IMR-90 (cell line): Measurements from ENCODE around the gene TRAP1. TPM values are rescaled to one million over a fixed set of nuclear protein-coding genes. Genes with fewer than 3 reads are reported as not detected.

ENCODE experiments used
- ATAC-seq: fragments of 200-7000 bp; cut with Tn5 transposase; 2 replicates; pipeline ENCODE4 v1.9.1; 2020; ENCODE audit warnings: low read depth, mild to moderate bottlenecking, moderate library complexity
- BruUV-seq: library from RNA; stranded (reverse); fragments of 400-500 nt; replicated peaks from 2 replicates; lab custom pipeline; 2021; lab: Mats Ljungman, UMichigan
- CTCF ChIA-PET: fragments of 300-600 bp; formaldehyde crosslinking; extraction: SDS; loops from one replicate; lab custom pipeline; 2021; ENCODE audit warnings: antibody characterized with exemption; lab: Yijun Ruan, JAX
- POLR2A ChIA-PET: fragments of 300-600 bp; sonication (Branson Sonifier 250); formaldehyde crosslinking; loops from one replicate; lab custom pipeline; 2022; ENCODE audit warnings: antibody characterized with exemption; ENCODE audit not compliant: unreplicated experiment; lab: Charles Lee
- DNase-seq: peaks from one replicate; pipeline ENCODE4 v3.0.0; 2013
- H2AFZ ChIP-seq: replicated peaks from 2 replicates; pipeline ENCODE3; 2013; ENCODE audit warnings: low read length, mild to moderate bottlenecking; ENCODE audit not compliant: poor library complexity
- H2AK5ac ChIP-seq: 2 replicates; pipeline ENCODE4 v1.6.1; 2013; ENCODE audit warnings: low read depth, low read length, inconsistent platforms
- H2AK9ac ChIP-seq: replicated peaks from 2 replicates; pipeline ENCODE3; 2013; ENCODE audit warnings: mild to moderate bottlenecking, low read depth, low read length, moderate library complexity; ENCODE audit not compliant: poor library complexity
- H2BK120ac ChIP-seq: 2 replicates; pipeline ENCODE4 v1.6.1; 2013; ENCODE audit warnings: low read depth, low read length, inconsistent platforms
- H2BK15ac ChIP-seq: 3 replicates; pipeline ENCODE4 v1.6.1; 2013; ENCODE audit warnings: low read depth, low read length, inconsistent platforms
- H2BK20ac ChIP-seq: 2 replicates; pipeline ENCODE4 v1.6.1; 2013; ENCODE audit warnings: low read depth, mild to moderate bottlenecking, inconsistent platforms, low read length, moderate library complexity
- H2BK5ac ChIP-seq: 2 replicates; pipeline ENCODE4 v1.6.1; 2013; ENCODE audit warnings: mild to moderate bottlenecking, low read depth, low read length, inconsistent platforms; ENCODE audit not compliant: poor library complexity, severe bottlenecking
- H3K14ac ChIP-seq: replicated peaks from 2 replicates; pipeline ENCODE4 v1.6.1; 2013; ENCODE audit warnings: low read depth, low read length, inconsistent platforms
- H3K18ac ChIP-seq: 2 replicates; pipeline ENCODE4 v1.6.1; 2013; ENCODE audit warnings: low read depth, low read length, control low read depth
- H3K23ac ChIP-seq: 2 replicates; pipeline ENCODE4 v1.6.1; 2013; ENCODE audit warnings: low read depth, low read length, inconsistent platforms
- H3K27ac ChIP-seq: 2 replicates; pipeline ENCODE4 v1.5.1; 2013; ENCODE audit warnings: mild to moderate bottlenecking, control low read depth, low read length; ENCODE audit not compliant: insufficient read depth
- H3K27me3 ChIP-seq: 2 replicates; pipeline ENCODE4 v1.6.1; 2013; ENCODE audit warnings: low read length; ENCODE audit not compliant: control insufficient read depth, insufficient read depth
- H3K36me3 ChIP-seq: 2 replicates; pipeline ENCODE4 v1.6.1; 2013; ENCODE audit warnings: low read length, mixed read lengths; ENCODE audit not compliant: control insufficient read depth, insufficient read depth
- H3K4ac ChIP-seq: 2 replicates; pipeline ENCODE4 v1.6.1; 2013; ENCODE audit warnings: low read depth, low read length, inconsistent platforms
- H3K4me1 ChIP-seq: 2 replicates; pipeline ENCODE4 v1.6.1; 2013; ENCODE audit warnings: low read length, mixed read lengths; ENCODE audit not compliant: control insufficient read depth, insufficient read depth
- H3K4me2 ChIP-seq: 2 replicates; pipeline ENCODE4 v1.6.1; 2013; ENCODE audit warnings: low read depth, mild to moderate bottlenecking, control low read depth, low read length, moderate library complexity
- H3K4me3 ChIP-seq: 2 replicates; pipeline ENCODE4 v1.5.1; 2013; ENCODE audit warnings: low read depth, mild to moderate bottlenecking, control low read depth, low read length, moderate library complexity; ENCODE audit not compliant: insufficient read depth
- H3K56ac ChIP-seq: 2 replicates; pipeline ENCODE4 v1.6.1; 2013; ENCODE audit warnings: low read length, inconsistent platforms; ENCODE audit not compliant: insufficient read depth; ENCODE audit errors: extremely low read depth
- H3K79me1 ChIP-seq, 2 experiments: 2 replicates each; pipeline ENCODE4 v1.6.1; 2013; ENCODE audit warnings: low read length in 2 of 2, inconsistent platforms in 1 of 2, low read depth in 1 of 2
- H3K9ac ChIP-seq: 2 replicates; pipeline ENCODE4 v1.6.1; 2013; ENCODE audit warnings: low read depth, low read length, control low read depth
- H3K9me1 ChIP-seq: 2 replicates; pipeline ENCODE4 v1.6.1; 2013; ENCODE audit warnings: low read length, inconsistent platforms; ENCODE audit not compliant: insufficient read depth
- H3K9me3 ChIP-seq: 2 replicates; pipeline ENCODE4 v1.6.1; 2013; ENCODE audit warnings: low read length; ENCODE audit not compliant: control insufficient read depth, insufficient read depth
- H4K20me1 ChIP-seq: 2 replicates; pipeline ENCODE4 v1.6.1; 2013; ENCODE audit warnings: low read length, inconsistent platforms; ENCODE audit not compliant: insufficient read depth
- H4K5ac ChIP-seq: 2 replicates; pipeline ENCODE4 v1.6.1; 2013; ENCODE audit warnings: mild to moderate bottlenecking, low read depth, low read length, control low read depth
- H4K8ac ChIP-seq, 2 experiments: 2 replicates each; pipeline ENCODE4 v1.6.1; 2013; ENCODE audit warnings: low read depth in 2 of 2, low read length in 2 of 2, control low read depth in 1 of 2, inconsistent platforms in 1 of 2
- H4K91ac ChIP-seq: 2 replicates; pipeline ENCODE4 v1.6.1; 2013; ENCODE audit warnings: low read depth, low read length, inconsistent platforms; ENCODE audit not compliant: insufficient read depth
- FOS ChIP-seq: fragments of 150-350 bp; IDR thresholded peaks from 2 replicates; pipeline ENCODE4 v1.6.1; 2016; ENCODE audit warnings: low read depth, low read length
- MAZ ChIP-seq: IDR thresholded peaks from 2 replicates; pipeline ENCODE4 v1.6.1; 2012; ENCODE audit warnings: low read depth, mild to moderate bottlenecking, low read length, improper control_type of control experiment, moderate library complexity, borderline replicate concordance
- RCOR1 ChIP-seq: IDR thresholded peaks from 2 replicates; pipeline ENCODE4 v1.6.1; 2012; ENCODE audit warnings: mild to moderate bottlenecking, low read length, improper control_type of control experiment; ENCODE audit not compliant: insufficient replicate concordance
- WGBS, 2 experiments: methylation state at CpG; one replicate each; pipeline versions ENCODE4 v1.1.5 to v1.1.7; 2013; ENCODE audit warnings: missing lambda C conversion rate in 2 of 2; ENCODE audit not compliant: insufficient read length in 1 of 2; ENCODE audit errors: extremely low coverage in 2 of 2; 5-methylcytosine and 5-hydroxymethylcytosine counted together
- dilution Hi-C: fragments of 300-500 bp; cut with HindIII; formaldehyde crosslinking; loops from one replicate; pipeline ENCODE4 v1.14.3; 2018; ENCODE audit warnings: low sequenced_read_pairs; ENCODE audit not compliant: unreplicated experiment
- in situ Hi-C: fragments of 300-500 bp; cut with MboI; formaldehyde crosslinking; loops from 3 replicates; pipeline ENCODE4 v1.14.3; 2019; ENCODE audit warnings: low sequenced_read_pairs, inconsistent platforms, mixed read lengths
- intact Hi-C: fragments of 100-400 bp; cut with micrococcal nuclease; formaldehyde crosslinking; loops from 2 replicates; pipeline ENCODE4 v1.10.0; 2022
- polyA plus RNA-seq, 3 experiments: library from polyadenylated mRNA; depleted of rRNA; stranded (reverse); fragments of >200 nt; gene quantifications; 2 replicates each; pipeline ENCODE4 v1.2.3, GENCODE V29; 2012; ENCODE audit warnings: low replicate concordance in 1 of 3
- total RNA-seq: library from RNA; depleted of rRNA; stranded (reverse); fragments of >200 nt; gene quantifications from 2 replicates; pipeline ENCODE4 v1.2.3, GENCODE V29; 2012

The TRAP1 gene
- total and polyA plus RNA-seq, 2 of the 4 experiments (the other 2 are of a cell fraction), result 139 to 145 TPM

- H3K27me3 ChIP-seq, result no peaks in the 10 kb centered on the region
- H2BK20ac ChIP-seq, result no peak overlapping the region
- peaks cover 12% of the 10 kb centered on the region for H4K20me1 ChIP-seq
- H3K4me2 ChIP-seq, result no peak overlapping the region
- ATAC-seq (no peak), DNase-seq (no peak)
- TF ChIP-seq MAZ (no peak), FOS (no peak), RCOR1 (no peak)
- no peak overlapping the region for H4K5ac ChIP-seq
- H3K56ac ChIP-seq, result no peak overlapping the region
- no peaks in the 10 kb centered on the region for H3K9me3 ChIP-seq
- ChIA-PET POLR2A (interaction anchor here (0.6 kb wide), 1 partner anchor 132 kb away, joined by 7 read pairs; no protein-coding TSS in a partner anchor), CTCF (no interaction called here)
- in situ Hi-C loops (no loop called here), dilution Hi-C loops (no loop called here), intact Hi-C loops (no loop called here)
- no peak overlapping the region for H2AK5ac ChIP-seq
- peaks cover 8% of the 10 kb centered on the region; the same call in 1 of the 2 replicates for H3K9me1 ChIP-seq
- H3K18ac ChIP-seq, result no peak overlapping the region
- no peak overlapping the region for H4K91ac ChIP-seq
- H3K23ac ChIP-seq, result no peak overlapping the region
- H2BK120ac ChIP-seq, result no peak overlapping the region
- H3K4ac ChIP-seq, result no peak overlapping the region
- no peak overlapping the region for H3K4me3 ChIP-seq
- H3K27ac ChIP-seq, result no peak overlapping the region
- H2AK9ac ChIP-seq, result no peak overlapping the region
- no peak overlapping the region for H2BK15ac ChIP-seq
- no peak overlapping the region for H2AFZ ChIP-seq
- no peak overlapping the region for H2BK5ac ChIP-seq
- no peak overlapping the region for H4K8ac ChIP-seq
- BruUV-seq, result no TSS peak
- H3K79me1 ChIP-seq, result peaks cover 34 to 56% of the 10 kb centered on the region in 2 experiments
- H3K4me1 ChIP-seq, result no peaks in the 10 kb centered on the region
- H3K9ac ChIP-seq, result no peak overlapping the region
- H3K14ac ChIP-seq, result no peak overlapping the region
- no CpG with 5 or more reads among the region's 9 CpGs for WGBS, 2 experiments
- H3K36me3 ChIP-seq, result peaks cover 75% of the 10 kb centered on the region
These were observed 22.3 kb upstream of the TRAP1 start for GRCh38 chr16:3739636-3740035.
